HG03103 (cell line): Measurements from ENCODE around the gene CCDC69.
A peak's percentile ranks its signal among the peaks of the same experiment; 100 is the strongest.

ENCODE experiments used
- ATAC-seq: cut with Tn5 transposase; IDR thresholded peaks from one replicate; pipeline ENCODE4 v1.9.1; 2021; ENCODE audit warnings: low read depth; ENCODE audit not compliant: unreplicated experiment

Gene CCDC69

GRCh38 chr5:151150471-151151262 is 73.2 kb downstream of the CCDC69 start:
- peak; percentile 56 for ATAC-seq

DNA sequence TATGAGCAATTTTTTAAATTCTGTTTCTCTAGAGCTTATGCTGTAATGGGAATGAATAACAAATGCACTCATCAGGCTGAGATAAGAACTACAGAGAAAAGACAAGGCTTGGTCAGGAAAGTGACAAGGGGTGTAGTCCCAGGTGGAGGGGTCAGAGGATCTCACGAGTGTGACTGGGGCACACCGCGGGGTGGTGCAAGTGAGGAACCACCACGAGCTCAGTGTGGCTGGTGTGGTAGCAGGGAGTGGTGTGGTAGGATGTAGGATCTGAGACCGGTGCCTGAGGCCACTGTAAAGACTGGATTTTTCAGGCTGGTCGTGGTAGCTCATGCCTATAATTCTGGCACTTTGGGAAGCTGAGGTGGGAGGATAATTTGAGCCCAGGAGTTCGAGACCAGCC is 75.3 kb downstream of the CCDC69 start:
- no peak for ATAC-seq

DNA sequence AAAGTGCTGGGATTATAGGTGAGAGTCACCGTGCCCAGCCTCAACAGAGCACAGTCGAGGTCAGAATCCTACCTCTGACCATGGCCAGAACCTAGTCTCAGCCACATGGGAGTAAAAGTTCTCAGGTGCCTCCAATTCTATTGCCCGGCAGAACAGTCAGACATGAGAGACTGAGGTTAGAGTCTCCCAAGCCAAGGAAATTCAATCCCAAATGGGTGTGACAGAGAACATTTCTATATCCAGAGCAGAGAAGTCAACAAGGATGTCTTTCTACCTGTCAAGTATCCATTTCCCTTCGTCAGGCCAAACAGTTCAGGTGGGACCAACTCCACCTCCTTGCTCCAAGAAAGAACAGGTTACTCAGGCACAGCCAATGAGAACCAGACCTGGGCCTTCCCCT is 76.9 kb downstream of the CCDC69 start:
- ATAC-seq, result no peak

GRCh38 chr5:151146061-151146460 is 77.8 kb downstream of the CCDC69 start:
- ATAC-seq, result no peak

DNA sequence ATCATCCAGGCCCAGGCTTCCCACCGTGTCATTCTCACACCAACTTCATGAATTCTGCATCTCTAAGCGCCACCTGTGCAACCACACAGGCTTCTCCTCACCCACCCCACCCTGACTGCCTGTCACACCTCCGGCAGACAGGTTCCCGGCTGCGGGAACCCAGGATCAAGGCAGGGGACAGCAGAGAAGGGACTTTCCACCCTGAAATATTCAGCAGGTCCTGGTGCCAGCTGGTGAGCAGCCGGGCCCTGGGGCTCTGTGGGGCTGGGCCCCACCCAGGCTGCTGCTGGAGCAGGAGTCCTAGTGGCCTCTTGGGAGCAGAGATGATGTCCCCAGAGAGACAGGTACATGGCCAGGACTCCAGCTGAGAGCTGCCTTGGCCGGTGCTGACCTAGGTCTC is 79.0 kb downstream of the CCDC69 start:
- no peak for ATAC-seq

- no peak for ATAC-seq
These were observed 79.6 kb downstream of the CCDC69 start for GRCh38 chr5:151144275-151144674.

GRCh38 chr5:151143645-151144044 is 80.2 kb downstream of the CCDC69 start:
- no peak for ATAC-seq

DNA sequence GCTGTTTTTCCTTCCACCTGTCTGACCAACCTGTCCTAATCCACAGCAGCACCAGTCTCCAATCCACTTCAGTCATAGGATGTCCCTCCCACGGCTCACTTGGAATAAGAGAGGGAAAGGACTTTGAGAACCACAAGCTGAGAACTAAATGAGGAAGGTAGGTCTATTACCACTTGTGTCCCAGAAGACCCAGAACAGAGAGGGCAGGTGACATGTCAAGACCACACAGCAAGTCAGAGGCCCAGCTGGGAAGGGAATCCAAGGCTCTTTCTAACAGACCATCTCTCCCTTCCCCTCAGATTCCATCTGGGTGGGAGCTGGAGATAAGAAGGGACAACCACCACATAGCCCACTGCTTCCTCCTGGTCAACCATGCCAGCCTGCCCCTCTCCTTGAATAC is 81.0 kb downstream of the CCDC69 start:
- ATAC-seq, result no peak

GRCh38 chr5:151141535-151141934 is 82.4 kb downstream of the CCDC69 start:
- peak; percentile 90 for ATAC-seq

DNA sequence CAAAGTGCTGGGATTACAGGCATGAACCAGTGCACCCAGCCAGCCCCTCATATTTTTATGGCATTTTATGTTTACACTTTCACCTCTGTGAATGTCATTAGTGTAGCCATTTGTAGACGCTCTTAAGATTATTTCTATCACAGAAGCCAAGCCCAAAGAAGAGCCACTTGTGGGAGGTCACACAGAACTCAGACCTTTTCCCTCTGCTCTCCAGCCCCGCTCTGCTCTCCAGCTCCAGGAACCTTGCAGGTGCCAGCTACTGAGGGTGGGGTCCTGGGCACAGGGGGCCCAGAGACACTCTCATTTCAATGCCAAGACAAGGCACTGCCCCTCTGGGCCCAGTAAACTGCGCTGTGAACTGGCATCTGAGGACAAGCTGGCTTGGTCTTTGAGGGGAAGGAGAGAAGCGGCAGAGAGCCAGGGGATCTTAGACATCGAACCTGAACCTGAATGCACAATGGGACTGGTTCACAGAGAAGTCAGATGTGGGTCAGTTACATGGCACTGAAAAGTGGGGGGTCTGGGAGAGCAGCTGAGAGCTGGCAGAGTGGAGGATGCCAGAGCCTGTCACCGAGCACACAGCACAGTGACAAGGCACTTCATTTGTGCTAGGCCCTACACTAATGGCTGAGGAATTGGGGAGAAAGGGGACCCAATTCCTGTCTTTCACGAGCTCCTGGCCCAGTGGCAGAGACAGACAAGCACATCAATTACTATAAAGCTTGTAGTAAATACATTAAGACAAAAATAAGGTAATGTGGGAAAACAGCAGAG is 83.0 kb downstream of the CCDC69 start:
- no peak for ATAC-seq

- no peak for ATAC-seq
These were observed 84.2 kb downstream of the CCDC69 start for GRCh38 chr5:151139646-151140045.

GRCh38 chr5:151139015-151139414 is 84.9 kb downstream of the CCDC69 start:
- no peak for ATAC-seq

GRCh38 chr5:151138114-151138513 is 85.8 kb downstream of the CCDC69 start:
- no peak for ATAC-seq

DNA sequence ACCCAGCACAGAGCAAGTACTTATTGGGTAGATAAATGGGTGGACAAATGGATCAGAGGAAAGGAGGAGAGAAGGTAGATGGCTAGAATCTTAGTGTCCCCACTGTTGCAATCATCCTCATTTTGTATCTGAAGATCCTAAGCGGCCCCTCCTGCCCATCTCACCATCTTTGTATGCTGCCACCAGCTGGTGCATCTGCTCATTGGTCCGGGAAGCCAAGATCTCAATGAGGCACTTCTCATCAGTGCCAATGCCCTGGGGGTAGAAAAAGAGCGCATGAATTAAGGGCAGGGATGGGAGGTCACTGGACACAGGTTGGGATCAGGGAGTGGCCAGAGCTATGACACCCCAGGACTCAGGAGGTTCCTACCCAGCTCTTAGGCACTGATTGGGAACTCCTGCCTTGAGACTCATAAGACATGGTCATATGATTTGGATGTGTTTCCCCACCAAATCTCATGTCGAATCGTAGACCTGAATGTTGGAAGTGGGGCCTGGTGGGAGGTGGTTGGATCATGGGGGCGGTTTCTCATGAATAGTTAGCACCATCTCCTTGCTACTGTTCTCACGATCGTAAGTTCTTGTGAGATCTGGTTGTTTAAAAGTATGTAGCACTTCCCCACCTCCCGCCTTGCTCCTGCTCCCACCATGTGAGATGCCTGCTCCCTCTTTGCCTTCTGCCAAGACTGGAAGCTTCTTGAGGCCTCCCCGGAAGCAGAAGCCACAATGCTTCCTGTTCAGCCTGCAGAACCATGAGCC is 86.6 kb downstream of the CCDC69 start:
- no peak for ATAC-seq

DNA sequence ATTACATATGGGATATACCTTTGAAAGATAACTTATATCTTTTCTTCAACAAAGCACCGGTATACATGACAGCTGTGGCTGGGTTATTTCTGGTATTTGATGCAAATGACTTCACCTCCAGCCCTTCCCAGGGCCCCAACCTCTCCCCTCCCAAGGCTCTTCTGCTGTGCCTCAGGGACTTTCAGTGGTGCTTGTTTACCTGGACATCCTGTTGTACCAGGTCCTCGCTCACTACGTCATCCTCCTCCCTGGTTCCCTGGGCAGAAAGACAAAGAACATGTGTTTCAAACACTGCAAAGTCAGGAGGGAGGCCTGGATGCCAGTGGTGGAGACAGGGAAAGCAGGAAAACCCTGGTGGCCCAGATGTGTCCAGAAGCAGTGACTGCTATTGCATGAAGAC is 89.7 kb downstream of the CCDC69 start:
- ATAC-seq, result no peak

DNA sequence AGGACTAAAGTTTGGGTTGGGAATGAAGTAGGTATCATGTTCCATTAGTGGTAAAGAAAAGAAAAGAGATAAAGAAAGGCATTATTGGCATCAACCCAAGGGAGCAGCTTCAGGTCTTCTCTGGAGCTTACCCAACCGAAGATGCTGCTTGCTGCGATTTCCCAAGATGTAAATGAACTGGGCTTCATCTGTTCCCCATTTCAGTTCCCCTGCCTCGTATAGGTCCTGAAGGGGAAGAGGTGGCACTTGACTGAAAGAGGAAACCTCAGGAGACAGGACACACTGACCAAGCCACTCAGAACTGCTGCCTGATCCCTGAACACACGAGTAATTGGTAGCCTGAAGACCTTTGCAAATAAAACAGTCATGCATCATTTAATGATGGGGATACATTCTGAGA is 90.9 kb downstream of the CCDC69 start:
- no peak for ATAC-seq
